H1 (cell line): ENCODE results near the gene MR1. TPM values are rescaled to one million over a fixed set of nuclear protein-coding genes. Genes with fewer than 3 reads are reported as not detected.

Experiments used
- CTCF ChIA-PET: fragments of 300-600 bp; sonication (Branson Sonifier 250); formaldehyde crosslinking; loops from one replicate; lab custom pipeline; 2021; ENCODE audit not compliant: partially characterized antibody; lab: Charles Lee
- POLR2A ChIA-PET: fragments of 300-600 bp; sonication (Branson Sonifier 250); formaldehyde crosslinking; loops from one replicate; lab custom pipeline; 2021; ENCODE audit warnings: inconsistent platforms; ENCODE audit not compliant: partially characterized antibody; lab: Charles Lee
- DNase-seq, 2 experiments: peaks; one replicate each; pipeline versions ENCODE4 v3.0.0 to v3.0.0-alpha.2; 2010 to 2022; ENCODE audit warnings: low spot score in 2 of 2, low read depth in 1 of 2, mixed read lengths in 1 of 2
- FAIRE-seq: peaks from 2 replicates; lab custom pipeline; 2011; peaks lifted over from hg19 to GRCh38; lab: Jason Lieb, UNC
- H2AFZ ChIP-seq: 2 replicates; pipeline ENCODE4 v1.8.1; 2012; ENCODE audit warnings: low read length, inconsistent platforms
- H2AK5ac ChIP-seq: 2 replicates; pipeline ENCODE4 v1.6.1; 2013; ENCODE audit warnings: low read depth, low read length
- H2BK120ac ChIP-seq: replicated peaks from 2 replicates; pipeline ENCODE3; 2013; ENCODE audit warnings: low read depth, low read length, inconsistent platforms
- H2BK12ac ChIP-seq: 2 replicates; pipeline ENCODE4 v1.6.1; 2013; ENCODE audit warnings: low read depth, low read length
- H2BK15ac ChIP-seq: 2 replicates; pipeline ENCODE4 v1.6.1; 2013; ENCODE audit warnings: low read length
- H2BK20ac ChIP-seq: 2 replicates; pipeline ENCODE4 v1.6.1; 2013; ENCODE audit warnings: low read length
- H2BK5ac ChIP-seq: 2 replicates; pipeline ENCODE4 v1.6.1; 2013; ENCODE audit warnings: low read depth, low read length
- H3K14ac ChIP-seq: 2 replicates; pipeline ENCODE4 v1.6.1; 2013; ENCODE audit warnings: inconsistent platforms; ENCODE audit not compliant: insufficient read length
- H3K18ac ChIP-seq: 2 replicates; pipeline ENCODE4 v1.6.1; 2013; ENCODE audit warnings: low read length; ENCODE audit errors: extremely low read depth
- H3K23ac ChIP-seq: 2 replicates; pipeline ENCODE4 v1.6.1; 2013; ENCODE audit warnings: inconsistent platforms; ENCODE audit not compliant: insufficient read length
- H3K23me2 ChIP-seq: 2 replicates; pipeline ENCODE4 v1.6.1; 2013; ENCODE audit warnings: low read depth, low read length
- H3K27ac ChIP-seq: 2 replicates; pipeline ENCODE4 v1.6.1; 2011; ENCODE audit warnings: low read depth, low read length, inconsistent platforms
- H3K27me3 ChIP-seq, 4 experiments: replicated peaks in 1 of 4; 1 replicate in 1 of 4; 2 replicates in 3 of 4; pipeline versions ENCODE4 v1.6.1 to v1.8.1; 2011 to 2013; ENCODE audit warnings: low read length in 3 of 4, mild to moderate bottlenecking in 3 of 4, inconsistent platforms in 2 of 4, mixed read lengths in 2 of 4, moderate library complexity in 1 of 4; ENCODE audit not compliant: control insufficient read depth in 3 of 4, insufficient read depth in 3 of 4; ENCODE audit errors: extremely low read depth in 1 of 4
- H3K36me3 ChIP-seq, 4 experiments: 2 replicates each; pipeline versions ENCODE4 v1.6.1 to v1.8.1; 2011 to 2013; ENCODE audit warnings: mild to moderate bottlenecking in 4 of 4, low read length in 3 of 4, moderate library complexity in 2 of 4, control low read depth in 1 of 4, inconsistent platforms in 1 of 4; ENCODE audit not compliant: insufficient read depth in 4 of 4, control insufficient read depth in 2 of 4
- H3K4ac ChIP-seq: replicated peaks from 2 replicates; pipeline ENCODE3; 2013; ENCODE audit warnings: low read length, low read depth, mixed read lengths, inconsistent platforms; ENCODE audit not compliant: insufficient read length
- H3K4me1 ChIP-seq, 4 experiments: replicated peaks in 1 of 4; 1 replicate in 1 of 4; 2 replicates in 3 of 4; pipeline versions ENCODE4 v1.6.1 to v1.8.1; 2011 to 2013; ENCODE audit warnings: low read length in 3 of 4, inconsistent platforms in 2 of 4, mixed read lengths in 1 of 4; ENCODE audit not compliant: insufficient read depth in 4 of 4, control insufficient read depth in 3 of 4
- H3K4me2 ChIP-seq, 2 experiments: 2 replicates each; pipeline versions ENCODE4 v1.6.1 to v1.8.1; 2011 to 2013; ENCODE audit warnings: low read depth in 2 of 2, low read length in 2 of 2, control low read depth in 1 of 2, inconsistent platforms in 1 of 2, mild to moderate bottlenecking in 1 of 2; ENCODE audit not compliant: insufficient read depth in 1 of 2
- H3K4me3 ChIP-seq, 4 experiments: fragments of 200-600, 300-600 bp in 1 of 4; sonication (generic), shearing (Covaris generic), sonication (Bioruptor Twin) in 1 of 4; 2 replicates each; pipeline versions ENCODE4 v1.5.1 to v1.8.1; 2011 to 2016; ENCODE audit warnings: low read length in 4 of 4, low read depth in 3 of 4, control low read depth in 2 of 4, inconsistent platforms in 2 of 4, mild to moderate bottlenecking in 2 of 4, mixed read lengths in 1 of 4, moderate library complexity in 1 of 4; ENCODE audit not compliant: insufficient read depth in 2 of 4; ENCODE audit errors: extremely low read depth in 1 of 4
- H3K56ac ChIP-seq: replicated peaks from 2 replicates; pipeline ENCODE3; 2013; ENCODE audit warnings: low read depth, mild to moderate bottlenecking, mixed read lengths, low read length, inconsistent platforms; ENCODE audit not compliant: insufficient read length
- H3K79me1 ChIP-seq: 2 replicates; pipeline ENCODE4 v1.6.1; 2013; ENCODE audit warnings: low read depth, low read length, control low read depth
- H3K79me2 ChIP-seq, 2 experiments: 2 replicates each; pipeline versions ENCODE4 v1.6.1 to v1.8.1; 2012 to 2013; ENCODE audit warnings: low read length in 2 of 2, mild to moderate bottlenecking in 2 of 2, inconsistent platforms in 1 of 2; ENCODE audit not compliant: insufficient read depth in 2 of 2, control insufficient read depth in 1 of 2
- H3K9ac ChIP-seq, 4 experiments: replicated peaks in 1 of 4; 1 replicate in 1 of 4; 2 replicates in 3 of 4; pipeline versions ENCODE4 v1.6.1 to v1.8.1; 2011 to 2013; ENCODE audit warnings: low read depth in 3 of 4, low read length in 3 of 4, control low read depth in 2 of 4, mild to moderate bottlenecking in 2 of 4, moderate library complexity in 2 of 4, inconsistent platforms in 1 of 4; ENCODE audit errors: extremely low read depth in 1 of 4
- H3K9me3 ChIP-seq, 2 experiments: 2 replicates each; pipeline versions ENCODE4 v1.6.1 to v1.8.1; 2012 to 2013; ENCODE audit warnings: mild to moderate bottlenecking in 2 of 2, moderate library complexity in 2 of 2, control low read depth in 1 of 2, inconsistent platforms in 1 of 2, low read depth in 1 of 2, low read length in 1 of 2, mixed read lengths in 1 of 2; ENCODE audit not compliant: insufficient read depth in 2 of 2
- H4K20me1 ChIP-seq, 2 experiments: replicated peaks in 1 of 2; 2 replicates each; pipeline versions ENCODE3 to v1.8.1; 2011 to 2013; ENCODE audit warnings: inconsistent platforms in 2 of 2, low read length in 2 of 2, mild to moderate bottlenecking in 1 of 2; ENCODE audit not compliant: insufficient read depth in 2 of 2, control insufficient read depth in 1 of 2
- H4K5ac ChIP-seq: 2 replicates; pipeline ENCODE4 v1.6.1; 2013; ENCODE audit warnings: low read length, low read depth, mixed read lengths, inconsistent platforms; ENCODE audit not compliant: insufficient read length
- H4K8ac ChIP-seq: 2 replicates; pipeline ENCODE4 v1.8.0; 2013; ENCODE audit warnings: mild to moderate bottlenecking, moderate library complexity, low read length, inconsistent platforms; ENCODE audit not compliant: insufficient read depth; ENCODE audit errors: extremely low read depth
- H4K91ac ChIP-seq: replicated peaks from 2 replicates; pipeline ENCODE3; 2013; ENCODE audit warnings: low read length, mixed read lengths, inconsistent platforms; ENCODE audit not compliant: insufficient read length
- CHD1 ChIP-seq: IDR thresholded peaks from 2 replicates; pipeline ENCODE4 v1.6.1; 2012; ENCODE audit warnings: low read depth, low read length, improper control_type of control experiment
- MAFK ChIP-seq: IDR thresholded peaks from 2 replicates; pipeline ENCODE4 v1.6.1; 2012; ENCODE audit warnings: low read depth, mild to moderate bottlenecking, improper control_type of control experiment, low read length
- POLR2A ChIP-seq, 2 experiments: IDR thresholded peaks; 1 replicate in 1 of 2; 2 replicates in 1 of 2; pipeline ENCODE4 v1.6.1; 2011; ENCODE audit warnings: low read depth in 2 of 2, low read length in 2 of 2, mild to moderate bottlenecking in 2 of 2; ENCODE audit errors: control extremely low read depth in 1 of 2
- SIRT6 ChIP-seq: IDR thresholded peaks from one replicate; pipeline ENCODE4 v1.7.1; 2012; ENCODE audit warnings: low read length, inconsistent platforms
- ZNF274 ChIP-seq: IDR thresholded peaks from 2 replicates; pipeline ENCODE4 v1.7.0; 2012; ENCODE audit warnings: low read length, borderline replicate concordance; ENCODE audit errors: extremely low read depth
- WGBS, 2 experiments: shearing (Covaris generic) in 1 of 2; methylation state at CpG; one replicate each; pipeline versions ENCODE4 v1.1.6 to v1.1.7; 2013 to 2015; ENCODE audit warnings: low lambda C conversion rate in 2 of 2, mixed read lengths in 2 of 2, inconsistent platforms in 1 of 2, low coverage in 1 of 2, missing lambda C conversion rate in 1 of 2; ENCODE audit not compliant: insufficient replicate concordance in 2 of 2, insufficient coverage in 1 of 2, insufficient read length in 1 of 2; ENCODE audit errors: extremely low coverage in 1 of 2, missing lambda C conversion rate in 1 of 2; 5-methylcytosine and 5-hydroxymethylcytosine counted together
- polyA plus RNA-seq, 7 experiments: library from polyadenylated mRNA; depleted of rRNA in 3 of 7; stranded (reverse) in 5 of 7; unstranded in 2 of 7; fragments of >200 nt in 5 of 7; fragments of 200-250 nt in 2 of 7; gene quantifications; 1 replicate in 5 of 7; 2 replicates in 1 of 7; 4 replicates in 1 of 7; pipeline versions ENCODE4 v1.2.1 to v1.2.3, GENCODE V29; 2011 to 2013; ENCODE audit warnings: missing spikeins in 2 of 7, mixed read lengths in 2 of 7
- total RNA-seq: library from RNA; stranded (reverse); fragmentation: NEBNext Ultra II Directional; extraction: Animal tissue kit (Norgen Biotek cat#: 25700); gene quantifications from 2 replicates; pipeline ENCODE4 v1.2.1, GENCODE V29; 2021
- TF ChIP-seq, protein P1 (sequence below): IDR thresholded peaks from 2 replicates; pipeline ENCODE4 v1.6.1; 2012; ENCODE audit warnings: low read length, inconsistent platforms
- TF ChIP-seq, protein P2 (sequence below): IDR thresholded peaks from 2 replicates; pipeline ENCODE4 v1.6.1; 2011; ENCODE audit warnings: low read length, improper control_type of control experiment

MR1 gene
- total and polyA plus RNA-seq, 2 of the 8 experiments (the other 6 are each of a cell fraction or from before 2014, with no cell fraction given) = 0.09 TPM; not detected in 1

DNA sequence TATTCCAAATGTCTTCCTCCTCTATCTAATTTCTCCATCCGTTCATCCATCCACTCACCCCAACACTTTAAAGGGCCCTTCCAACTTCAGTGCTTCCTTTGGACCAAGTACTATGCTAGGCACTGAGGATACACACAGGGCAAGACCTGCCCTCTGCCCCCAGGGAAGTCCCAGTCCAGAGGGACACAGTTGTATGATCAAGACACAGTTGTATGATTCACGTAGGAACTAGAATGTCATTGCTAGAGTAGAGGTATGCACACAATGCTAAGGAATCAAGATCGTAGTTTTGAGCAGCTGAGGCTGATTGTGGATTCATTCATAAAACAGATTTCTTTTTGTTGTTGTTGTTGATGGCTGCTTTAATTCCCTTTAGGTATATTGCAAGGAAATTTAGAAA lies 43.1 kb downstream of the MR1 start:
- H3K9ac ChIP-seq = no peak overlapping the region
- H3K14ac ChIP-seq = no peak overlapping the region
- no peak for DNase-seq
- no peak overlapping the region for H2AK5ac ChIP-seq
- H3K56ac ChIP-seq = no peak overlapping the region
- no peak for FAIRE-seq
- H3K27ac ChIP-seq = no peak overlapping the region
- no peak overlapping the region for H4K91ac ChIP-seq
- H2BK15ac ChIP-seq = no peak overlapping the region
- no peak overlapping the region for H3K18ac ChIP-seq
- H3K79me1 ChIP-seq = no peaks in the 10 kb centered on the region
- no peak overlapping the region for H2BK120ac ChIP-seq
- no peak overlapping the region for H3K4me3 ChIP-seq
- TF ChIP-seq, protein P1, sequence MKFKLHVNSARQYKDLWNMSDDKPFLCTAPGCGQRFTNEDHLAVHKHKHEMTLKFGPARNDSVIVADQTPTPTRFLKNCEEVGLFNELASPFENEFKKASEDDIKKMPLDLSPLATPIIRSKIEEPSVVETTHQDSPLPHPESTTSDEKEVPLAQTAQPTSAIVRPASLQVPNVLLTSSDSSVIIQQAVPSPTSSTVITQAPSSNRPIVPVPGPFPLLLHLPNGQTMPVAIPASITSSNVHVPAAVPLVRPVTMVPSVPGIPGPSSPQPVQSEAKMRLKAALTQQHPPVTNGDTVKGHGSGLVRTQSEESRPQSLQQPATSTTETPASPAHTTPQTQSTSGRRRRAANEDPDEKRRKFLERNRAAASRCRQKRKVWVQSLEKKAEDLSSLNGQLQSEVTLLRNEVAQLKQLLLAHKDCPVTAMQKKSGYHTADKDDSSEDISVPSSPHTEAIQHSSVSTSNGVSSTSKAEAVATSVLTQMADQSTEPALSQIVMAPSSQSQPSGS = no peak
- TF ChIP-seq CHD1 (no peak), SIRT6 (no peak), POLR2A (IDR thresholded peaks at IDR 0.05; ENCODE audit: control extremely low read depth in 1 of 2, low read depth in 2 of 2, low read length in 2 of 2) (no peak), MAFK (no peak), ZNF274 (no peak)
- TF ChIP-seq, protein P2, sequence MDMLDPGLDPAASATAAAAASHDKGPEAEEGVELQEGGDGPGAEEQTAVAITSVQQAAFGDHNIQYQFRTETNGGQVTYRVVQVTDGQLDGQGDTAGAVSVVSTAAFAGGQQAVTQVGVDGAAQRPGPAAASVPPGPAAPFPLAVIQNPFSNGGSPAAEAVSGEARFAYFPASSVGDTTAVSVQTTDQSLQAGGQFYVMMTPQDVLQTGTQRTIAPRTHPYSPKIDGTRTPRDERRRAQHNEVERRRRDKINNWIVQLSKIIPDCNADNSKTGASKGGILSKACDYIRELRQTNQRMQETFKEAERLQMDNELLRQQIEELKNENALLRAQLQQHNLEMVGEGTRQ = no peak
- H3K27me3 ChIP-seq = no peaks in the 10 kb centered on the region
- no peak overlapping the region for H3K4ac ChIP-seq
- H2AFZ ChIP-seq = no peak overlapping the region
- no peak overlapping the region for H3K23ac ChIP-seq
- H4K8ac ChIP-seq = no peak overlapping the region
- no peaks in the 10 kb centered on the region for H3K36me3 ChIP-seq
- H3K23me2 ChIP-seq = no peaks in the 10 kb centered on the region
- no peak overlapping the region; the same call in 1 of the 2 replicates for H2BK12ac ChIP-seq
- H3K4me1 ChIP-seq = peaks cover 0 to 3% (median 0%) of the 10 kb centered on the region in 4 experiments; a peak in 1 of 7 replicates
- CTCF ChIA-PET = interaction anchor here (0.9 to 1.3 kb wide), 2 partner anchors 11 to 65 kb away, joined by 3 to 4 read pairs; no protein-coding TSS in a partner anchor
- H2BK5ac ChIP-seq = no peak overlapping the region
- H3K9me3 ChIP-seq = no peaks in the 10 kb centered on the region
- no peak overlapping the region for H2BK20ac ChIP-seq
- POLR2A ChIA-PET = interaction anchor here (0.8 to 1.2 kb wide), 2 partner anchors 12 to 30 kb away, joined by 3 to 4 read pairs; no protein-coding TSS in a partner anchor
- H3K4me2 ChIP-seq = no peak overlapping the region
- no peaks in the 10 kb centered on the region for H3K79me2 ChIP-seq
- 95% methylated on average over 3 of the region's 3 CpGs; no CpG with 5 or more reads in 1 of the 2 experiments for WGBS, 2 experiments
- no peak overlapping the region for H4K5ac ChIP-seq
- H4K20me1 ChIP-seq = no peaks in the 10 kb centered on the region
